Measurements from ENCODE around the gene TIGD6. TPM values are rescaled to one million over a fixed set of nuclear protein-coding genes. Genes with fewer than 3 reads are reported as not detected.
"Not testable (repeated sequence)": the region's sequence is repeated elsewhere in the genome, so short reads cannot be mapped to it uniquely, and the experiment has no call there.

The TIGD6 gene
- polyA plus RNA-seq, 1 experiment: 6.5 TPM

DNA sequence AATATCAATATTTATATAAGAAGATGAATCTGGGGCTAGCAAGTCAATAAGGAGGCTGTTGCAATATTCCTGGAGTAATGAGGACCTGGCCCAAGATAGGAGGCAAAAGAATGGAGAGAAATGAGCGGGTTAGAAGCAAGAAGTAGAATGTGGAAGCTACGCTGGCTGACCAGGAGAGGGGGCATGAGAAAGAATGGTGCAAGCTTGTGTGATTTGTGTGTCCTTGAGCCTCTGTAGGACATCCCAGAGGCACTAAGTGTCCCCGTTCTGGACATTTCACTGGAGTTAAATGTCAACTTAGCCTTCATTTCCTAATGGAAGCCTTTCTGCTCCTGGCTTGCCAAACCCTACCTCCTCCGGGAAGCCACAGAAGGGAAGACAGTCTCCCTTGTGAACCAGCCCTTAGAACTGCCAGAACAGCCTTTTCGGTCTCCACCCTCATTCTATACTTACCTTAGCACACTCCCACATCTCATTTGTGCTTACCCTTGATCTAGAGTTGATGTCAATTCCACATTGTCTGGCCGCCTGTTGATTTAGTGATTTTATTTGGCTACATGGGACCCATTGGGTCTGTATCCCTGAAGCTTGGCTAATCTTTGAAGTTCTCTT lies 49.2 kb downstream of the TIGD6 start:
- no peak overlapping the region for H3K4me3 ChIP-seq (ENCODE audit: low read depth, low read length)
- no peaks in the 10 kb centered on the region for H3K9me3 ChIP-seq (ENCODE audit: control insufficient read depth, insufficient read depth, low read length)
- ChIA-PET CTCF (interaction anchor here (1.5 to 2.7 kb wide), 2 partner anchors 11 to 114 kb away, joined by 4 to 13 read pairs; no protein-coding TSS in a partner anchor), POLR2A (no interaction called here)
- TF ChIP-seq, protein P1, sequence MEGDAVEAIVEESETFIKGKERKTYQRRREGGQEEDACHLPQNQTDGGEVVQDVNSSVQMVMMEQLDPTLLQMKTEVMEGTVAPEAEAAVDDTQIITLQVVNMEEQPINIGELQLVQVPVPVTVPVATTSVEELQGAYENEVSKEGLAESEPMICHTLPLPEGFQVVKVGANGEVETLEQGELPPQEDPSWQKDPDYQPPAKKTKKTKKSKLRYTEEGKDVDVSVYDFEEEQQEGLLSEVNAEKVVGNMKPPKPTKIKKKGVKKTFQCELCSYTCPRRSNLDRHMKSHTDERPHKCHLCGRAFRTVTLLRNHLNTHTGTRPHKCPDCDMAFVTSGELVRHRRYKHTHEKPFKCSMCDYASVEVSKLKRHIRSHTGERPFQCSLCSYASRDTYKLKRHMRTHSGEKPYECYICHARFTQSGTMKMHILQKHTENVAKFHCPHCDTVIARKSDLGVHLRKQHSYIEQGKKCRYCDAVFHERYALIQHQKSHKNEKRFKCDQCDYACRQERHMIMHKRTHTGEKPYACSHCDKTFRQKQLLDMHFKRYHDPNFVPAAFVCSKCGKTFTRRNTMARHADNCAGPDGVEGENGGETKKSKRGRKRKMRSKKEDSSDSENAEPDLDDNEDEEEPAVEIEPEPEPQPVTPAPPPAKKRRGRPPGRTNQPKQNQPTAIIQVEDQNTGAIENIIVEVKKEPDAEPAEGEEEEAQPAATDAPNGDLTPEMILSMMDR (IDR thresholded peaks at IDR 0.05; ENCODE audit: low read depth, low read length): no peak
- DNase-seq (ENCODE audit: low read depth, low spot score): no peak
- H3K27ac ChIP-seq (ENCODE audit: low read depth, low read length): no peak overlapping the region
- H3K27me3 ChIP-seq (ENCODE audit: control insufficient read depth, insufficient read depth, low read length): peaks cover 7% of the 10 kb centered on the region

DNA sequence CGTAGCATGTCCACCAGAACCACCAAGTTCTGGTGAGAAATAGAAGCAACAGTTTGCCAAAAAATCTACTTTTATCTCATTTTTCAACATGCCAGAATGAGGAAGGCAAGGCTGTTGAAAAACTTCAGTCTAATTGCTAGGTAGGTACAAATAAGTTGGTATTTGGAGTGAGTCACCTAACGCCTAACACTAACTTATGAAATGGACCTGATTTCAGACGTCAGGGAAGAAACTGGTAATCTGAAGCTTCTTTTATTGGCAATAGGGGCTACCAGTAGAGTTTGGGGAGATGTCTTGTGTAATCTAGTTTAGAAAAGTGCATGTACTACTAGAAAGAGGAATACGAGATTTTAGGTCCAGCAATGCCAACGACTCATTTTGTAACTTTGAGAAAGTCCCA lies 51.5 kb downstream of the TIGD6 start:
- ChIA-PET CTCF (interaction anchor here (0.7 to 3.4 kb wide), 3 partner anchors 10 to 27 kb away, joined by 3 to 17 read pairs (median 3); partner anchors contain the start of gene SLC26A2), POLR2A (no interaction called here)
- no peak for DNase-seq (ENCODE audit: low read depth, low spot score)
- TF ChIP-seq, protein P1 (IDR thresholded peaks at IDR 0.05; ENCODE audit: low read depth, low read length): no peak
- Histone ChIP-seq H3K4me3 (ENCODE audit: low read depth, low read length) (no peak overlapping the region), H3K27me3 (ENCODE audit: control insufficient read depth, insufficient read depth, low read length) (peaks cover 5% of the 10 kb centered on the region), H3K9me3 (ENCODE audit: control insufficient read depth, insufficient read depth, low read length) (no peaks in the 10 kb centered on the region), H3K27ac (ENCODE audit: low read depth, low read length) (no peak overlapping the region)

DNA sequence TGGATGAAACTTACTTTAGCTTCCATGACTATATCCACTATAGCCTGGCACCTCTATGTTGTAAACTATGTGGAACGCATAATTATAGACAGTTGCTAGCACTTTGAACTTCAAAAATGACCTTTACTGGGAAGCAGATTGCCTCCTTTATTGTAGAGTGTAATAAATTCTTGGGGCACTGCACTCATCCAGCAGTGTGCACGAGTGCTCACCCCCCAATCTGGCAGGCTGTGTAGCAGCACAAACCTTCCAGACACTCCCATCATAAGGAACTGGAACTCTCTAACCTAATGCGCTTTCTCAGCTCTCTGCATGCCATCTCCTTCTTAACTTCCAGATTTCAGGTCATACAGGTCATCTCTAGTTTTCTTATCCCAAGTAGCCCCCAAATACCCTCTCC lies 54.3 kb downstream of the TIGD6 start:
- Histone ChIP-seq H3K9me3 (ENCODE audit: control insufficient read depth, insufficient read depth, low read length) (no peaks in the 10 kb centered on the region), H3K4me3 (ENCODE audit: low read depth, low read length) (no peak overlapping the region), H3K27ac (ENCODE audit: low read depth, low read length) (no peak overlapping the region), H3K27me3 (ENCODE audit: control insufficient read depth, insufficient read depth, low read length) (peaks cover 5% of the 10 kb centered on the region)
- POLR2A ChIA-PET: no interaction called here
- CTCF ChIA-PET: interaction anchor here (3.4 kb wide), 1 partner anchor 15 kb away, joined by 17 read pairs; the partner anchor contains the start of gene SLC26A2
- no peak for DNase-seq (ENCODE audit: low read depth, low spot score)
- TF ChIP-seq, protein P1 (IDR thresholded peaks at IDR 0.05; ENCODE audit: low read depth, low read length): no peak

DNA sequence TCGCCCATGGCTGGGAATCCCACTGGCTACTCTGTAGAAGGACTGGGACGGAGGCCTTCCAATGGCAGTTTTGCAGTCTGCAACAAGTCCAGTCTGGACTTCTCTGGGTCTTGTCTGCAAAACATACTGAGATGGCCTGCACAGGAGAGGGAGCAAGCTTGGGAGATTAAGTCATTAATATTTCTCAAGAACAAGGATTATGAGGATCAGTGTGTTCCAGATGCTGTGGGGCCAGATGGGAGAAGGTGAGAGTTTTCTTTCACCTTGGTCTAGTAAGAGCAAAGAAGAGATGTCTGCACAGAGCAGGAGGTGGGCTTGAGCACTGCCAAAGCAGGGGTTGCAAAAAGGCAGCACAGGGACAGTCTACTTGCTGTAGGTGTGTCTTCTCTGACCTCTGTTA lies 55.8 kb downstream of the TIGD6 start, which contains the start of gene PDE6A:
Gene PDE6A, minus strand, starts transcription at position 128 of the 400 bp plus-strand sequence. Its CDS starts 120 bp downstream, at position 8.
- Histone ChIP-seq H3K4me3 (ENCODE audit: low read depth, low read length) (no peak within 1 kb of the TSS), H3K9me3 (ENCODE audit: control insufficient read depth, insufficient read depth, low read length) (no peaks in the 10 kb centered on the region), H3K27me3 (ENCODE audit: control insufficient read depth, insufficient read depth, low read length) (peaks cover 5% of the 10 kb centered on the region), H3K27ac (ENCODE audit: low read depth, low read length) (no peak within 1 kb of the TSS)
- ChIA-PET POLR2A (no interaction called here), CTCF (no interaction called here)
- TF ChIP-seq, protein P1 (IDR thresholded peaks at IDR 0.05; ENCODE audit: low read depth, low read length): no peak
- DNase-seq (ENCODE audit: low read depth, low spot score): no peak

DNA sequence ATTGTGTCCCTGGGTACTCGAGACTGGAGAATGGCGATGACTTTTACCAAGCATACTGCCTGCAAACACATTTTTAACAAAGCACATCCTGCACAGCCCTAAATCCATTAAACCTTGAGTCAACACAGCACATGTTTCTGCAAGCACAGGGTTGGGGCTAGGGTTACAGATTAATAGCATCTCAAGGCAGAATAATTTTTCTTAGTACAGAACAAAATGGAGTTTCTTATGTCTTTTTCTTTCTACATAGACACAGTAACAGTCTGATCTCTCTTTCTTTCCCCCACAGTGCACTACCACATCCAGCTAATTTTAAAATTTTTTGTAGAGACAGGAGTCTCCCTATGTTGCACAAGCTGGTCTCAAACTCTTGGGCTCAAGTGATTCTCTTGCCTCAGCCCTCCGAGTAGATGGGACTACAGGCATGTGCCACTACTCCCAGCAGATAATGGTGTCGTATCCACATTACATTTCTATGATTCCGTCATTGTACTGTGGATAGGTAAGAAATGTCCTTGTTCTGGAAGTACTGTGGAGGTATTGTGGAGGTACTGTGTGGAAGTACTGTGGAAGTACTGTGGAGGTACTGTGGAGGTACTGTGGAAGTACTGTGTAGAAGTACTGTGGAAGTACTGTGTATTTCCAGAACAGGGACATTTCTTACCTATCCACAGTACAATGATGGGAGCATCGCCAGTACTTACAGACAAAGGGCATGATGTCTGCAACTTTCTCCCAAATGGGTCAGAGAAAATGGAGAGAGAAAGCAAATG lies 57.1 kb downstream of the TIGD6 start:
- H3K27ac ChIP-seq (ENCODE audit: low read depth, low read length); H3K27me3 ChIP-seq (ENCODE audit: control insufficient read depth, insufficient read depth, low read length); H3K4me3 ChIP-seq (ENCODE audit: low read depth, low read length); H3K9me3 ChIP-seq (ENCODE audit: control insufficient read depth, insufficient read depth, low read length); POLR2A ChIA-PET; DNase-seq (ENCODE audit: low read depth, low spot score); CTCF ChIA-PET: not testable (repeated sequence)

Other genes with a start within 250 kb of the TIGD6 start
- not detected in 2 replicates for gene PDE6A, start 55.9 kb downstream of the TIGD6 start, polyA plus RNA-seq (2011; rRNA removed)
- 6.6 and 9.7 TPM in 2 replicates for gene SLC26A2, start 39.9 kb downstream of the TIGD6 start, polyA plus RNA-seq (2011; rRNA removed)
- gene HMGXB3, start 85 bp upstream of the TIGD6 start, polyA plus RNA-seq (2011; rRNA removed): 35.1 and 37.0 TPM in 2 replicates
- gene CSF1R, start 85.9 kb upstream of the TIGD6 start, polyA plus RNA-seq (2011; rRNA removed): 0.09 and 0.12 TPM in 2 replicates
- 118 and 149 TPM in 2 replicates for gene PDGFRB, start 155.2 kb upstream of the TIGD6 start, polyA plus RNA-seq (2011; rRNA removed)
- 0.30 and 0.41 TPM in 2 replicates for gene CDX1, start 166.1 kb upstream of the TIGD6 start, polyA plus RNA-seq (2011; rRNA removed)
- not detected in 2 replicates for gene SLC6A7, start 189.4 kb upstream of the TIGD6 start, polyA plus RNA-seq (2011; rRNA removed)